Sigmoid colon (tissue), 3 donors: ENCODE results near the gene TMPRSS9.

ENCODE experiments used
- POLR2A ChIP-seq, 2 donors: fragments of 450-650 bp; IDR thresholded peaks; one replicate each; pipeline ENCODE4 v1.6.1; 2016; ENCODE audit warnings: antibody characterized with exemption in 2 of 2, mild to moderate bottlenecking in 2 of 2, moderate library complexity in 2 of 2
- TF ChIP-seq, protein P1 (sequence below), 4 experiments: fragments of 450-650 bp in 3 of 4; fragments of 200-600 bp in 1 of 4; IDR thresholded peaks; one replicate each; pipeline ENCODE4 v1.5.1; 2016 to 2019; ENCODE audit warnings: antibody characterized with exemption in 4 of 4, mild to moderate bottlenecking in 3 of 4, moderate library complexity in 2 of 4

DNA sequence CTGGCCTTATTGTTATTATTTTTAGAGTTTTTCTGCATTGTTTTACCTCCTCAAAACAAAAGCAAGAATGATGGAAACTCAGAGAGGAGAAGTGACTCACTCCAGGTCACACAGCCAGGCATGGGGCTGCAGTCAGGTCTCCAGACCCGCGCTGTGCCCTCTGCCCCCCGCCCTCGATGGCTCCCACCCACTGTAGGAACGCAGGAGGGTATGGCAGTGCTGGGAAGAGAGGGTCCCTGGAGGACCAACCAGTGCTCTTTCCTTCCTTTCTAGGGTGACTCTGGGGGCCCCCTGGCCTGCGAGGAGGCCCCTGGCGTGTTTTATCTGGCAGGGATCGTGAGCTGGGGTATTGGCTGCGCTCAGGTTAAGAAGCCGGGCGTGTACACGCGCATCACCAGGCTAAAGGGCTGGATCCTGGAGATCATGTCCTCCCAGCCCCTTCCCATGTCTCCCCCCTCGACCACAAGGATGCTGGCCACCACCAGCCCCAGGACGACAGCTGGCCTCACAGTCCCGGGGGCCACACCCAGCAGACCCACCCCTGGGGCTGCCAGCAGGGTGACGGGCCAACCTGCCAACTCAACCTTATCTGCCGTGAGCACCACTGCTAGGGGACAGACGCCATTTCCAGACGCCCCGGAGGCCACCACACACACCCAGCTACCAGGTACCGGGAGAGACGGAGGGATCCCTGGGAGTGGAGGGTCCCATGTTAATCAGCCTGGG lies 61.7 kb downstream of the TMPRSS9 start:
- TF ChIP-seq, protein P1, sequence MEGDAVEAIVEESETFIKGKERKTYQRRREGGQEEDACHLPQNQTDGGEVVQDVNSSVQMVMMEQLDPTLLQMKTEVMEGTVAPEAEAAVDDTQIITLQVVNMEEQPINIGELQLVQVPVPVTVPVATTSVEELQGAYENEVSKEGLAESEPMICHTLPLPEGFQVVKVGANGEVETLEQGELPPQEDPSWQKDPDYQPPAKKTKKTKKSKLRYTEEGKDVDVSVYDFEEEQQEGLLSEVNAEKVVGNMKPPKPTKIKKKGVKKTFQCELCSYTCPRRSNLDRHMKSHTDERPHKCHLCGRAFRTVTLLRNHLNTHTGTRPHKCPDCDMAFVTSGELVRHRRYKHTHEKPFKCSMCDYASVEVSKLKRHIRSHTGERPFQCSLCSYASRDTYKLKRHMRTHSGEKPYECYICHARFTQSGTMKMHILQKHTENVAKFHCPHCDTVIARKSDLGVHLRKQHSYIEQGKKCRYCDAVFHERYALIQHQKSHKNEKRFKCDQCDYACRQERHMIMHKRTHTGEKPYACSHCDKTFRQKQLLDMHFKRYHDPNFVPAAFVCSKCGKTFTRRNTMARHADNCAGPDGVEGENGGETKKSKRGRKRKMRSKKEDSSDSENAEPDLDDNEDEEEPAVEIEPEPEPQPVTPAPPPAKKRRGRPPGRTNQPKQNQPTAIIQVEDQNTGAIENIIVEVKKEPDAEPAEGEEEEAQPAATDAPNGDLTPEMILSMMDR (IDR thresholded peaks at IDR 0.05) = no peak
- no peak for TF ChIP-seq POLR2A (IDR thresholded peaks at IDR 0.05)
